GM12864 (cell line): Measurements from ENCODE around the gene RGS16.

Experiments used
- DNase-seq: peaks from one replicate; pipeline ENCODE4 v3.0.0-alpha.2; 2011; ENCODE audit warnings: low read depth
- H3K4me3 ChIP-seq: 2 replicates; pipeline ENCODE4 v1.5.1; 2011; ENCODE audit warnings: mild to moderate bottlenecking, low read depth, low read length, control low read depth
- CTCF ChIP-seq: IDR thresholded peaks from 2 replicates; pipeline ENCODE4 v1.5.1; 2011; ENCODE audit warnings: low read depth, mild to moderate bottlenecking, moderate library complexity, low read length, control low read depth, inconsistent platforms; ENCODE audit errors: missing control alignments

The RGS16 gene

DNA sequence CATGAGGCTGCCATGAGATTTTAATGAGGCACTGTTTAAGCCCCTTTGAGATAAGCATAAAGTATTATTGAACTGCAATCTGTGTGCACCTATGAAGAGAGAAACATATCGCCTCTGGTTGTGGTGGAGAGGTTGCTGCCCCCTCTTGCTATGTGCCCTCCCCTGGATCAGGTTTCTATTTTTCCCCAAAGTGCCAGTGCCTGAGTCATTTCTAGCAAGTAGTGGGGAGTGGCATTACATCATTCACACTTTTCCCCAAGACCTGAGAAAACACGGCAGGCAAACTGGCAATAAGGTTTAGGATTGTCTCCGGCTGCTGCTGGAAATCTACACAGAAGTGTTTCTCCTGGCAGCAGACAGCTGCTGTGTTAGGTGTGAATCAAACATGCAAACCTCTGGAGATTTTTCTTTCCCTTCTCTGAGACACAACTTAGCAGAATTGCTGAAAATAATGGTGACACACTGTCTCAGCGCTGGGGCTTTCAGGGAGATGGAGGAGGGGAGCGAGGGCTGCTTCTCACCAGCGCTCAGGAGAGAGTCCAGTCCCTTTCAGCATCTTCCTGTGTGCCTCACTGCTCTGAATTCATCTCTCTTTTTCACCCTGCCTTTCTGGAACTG is 13.7 kb upstream of the RGS16 start:
- no peak for DNase-seq
- no peak for TF ChIP-seq CTCF
- no peak overlapping the region for H3K4me3 ChIP-seq

GRCh38 chr1:182617014-182617429 is 12.8 kb upstream of the RGS16 start:
- no peak for TF ChIP-seq CTCF
- no peak overlapping the region for H3K4me3 ChIP-seq
- DNase-seq = no peak

- no peak overlapping the region; the same call in 1 of the 2 replicates for H3K4me3 ChIP-seq
- DNase-seq = peak; percentile 79
- no peak for TF ChIP-seq CTCF
Observed at GRCh38 chr1:182616130-182617013, 12.2 kb upstream of the RGS16 start.

GRCh38 chr1:182615468-182616129 is 11.4 kb upstream of the RGS16 start:
- peak overlapping the region; percentile 56 for H3K4me3 ChIP-seq
- DNase-seq = no peak
- no peak for TF ChIP-seq CTCF

DNA sequence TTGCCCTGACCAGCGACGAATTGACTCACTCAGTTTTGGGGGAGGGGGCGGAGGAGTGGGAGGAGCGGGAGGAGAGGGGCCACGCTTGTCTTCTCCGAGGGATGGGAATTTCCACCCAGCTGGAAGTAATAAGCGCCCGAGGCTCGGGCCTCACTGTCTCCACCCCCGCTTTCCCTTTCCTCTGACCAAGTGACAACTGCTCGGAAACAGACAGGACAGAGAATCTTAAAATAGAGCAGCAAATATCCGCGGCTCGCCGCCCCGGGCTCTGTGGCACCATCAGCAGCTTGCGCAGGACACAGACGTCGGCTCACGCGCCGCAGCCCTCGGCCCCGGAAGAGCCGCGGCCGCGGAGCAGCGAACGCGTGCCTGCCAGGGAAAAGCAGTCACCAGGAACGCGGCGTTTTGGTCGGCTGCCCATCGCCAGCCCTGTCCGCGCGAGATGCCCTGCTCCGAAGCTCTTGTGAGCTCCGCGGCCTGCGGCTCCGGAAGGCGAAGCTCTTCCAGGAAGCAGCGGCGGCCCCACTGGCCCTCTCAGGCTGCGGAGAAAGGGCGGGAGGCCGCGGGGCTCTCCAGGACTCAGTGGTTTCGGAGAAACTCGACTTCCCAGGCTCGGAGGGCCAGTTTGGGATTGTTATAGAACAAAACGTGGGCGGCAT is 10.7 kb upstream of the RGS16 start:
- H3K4me3 ChIP-seq = peak overlapping the region; percentile 56
- TF ChIP-seq CTCF = no peak
- no peak for DNase-seq

DNA sequence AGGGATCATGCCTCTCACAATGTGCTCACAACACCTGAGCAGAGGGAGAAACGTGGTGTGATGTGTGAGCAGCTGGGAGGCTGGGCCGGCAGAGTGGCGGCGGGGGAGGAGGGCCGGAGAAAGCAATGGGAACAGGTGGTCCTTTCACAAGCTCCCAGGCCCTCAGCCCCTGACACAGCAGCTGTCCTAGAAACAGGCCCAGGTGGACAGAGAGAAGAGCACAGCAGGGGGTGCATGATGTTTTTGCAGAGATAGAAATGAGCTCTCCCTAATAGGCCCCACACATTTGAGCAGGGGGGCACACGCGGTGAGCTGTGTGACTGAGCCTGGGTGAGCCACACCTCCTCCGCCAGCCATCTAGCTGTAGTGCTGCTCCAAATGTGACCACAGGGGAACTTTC is 7.6 kb upstream of the RGS16 start:
- TF ChIP-seq CTCF = no peak
- DNase-seq = no peak
- no peak overlapping the region for H3K4me3 ChIP-seq
